ENCODE data around the gene THADA.
"Not testable (repeated sequence)": the region's sequence is repeated elsewhere in the genome, so short reads cannot be mapped to it uniquely, and the experiment has no call there.

The THADA gene

DNA sequence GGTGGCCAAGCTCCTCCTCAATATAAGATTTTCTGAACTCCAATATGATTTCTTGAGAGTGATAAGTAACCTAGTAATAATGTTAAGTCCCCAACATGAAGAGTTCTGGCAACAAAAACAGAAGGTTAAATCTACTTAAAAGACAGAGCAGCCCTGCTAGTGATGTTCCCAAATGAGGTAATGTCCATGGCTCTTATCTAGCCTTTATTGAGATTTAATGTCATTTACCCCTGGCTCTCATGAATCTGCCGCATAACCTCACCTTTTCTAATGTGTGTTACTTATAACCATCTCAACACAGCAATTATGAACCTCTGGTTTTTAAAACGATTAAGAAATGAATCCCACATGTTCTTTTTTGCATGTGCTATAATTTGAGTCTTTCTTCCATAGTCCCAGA is 201.9 kb downstream of the THADA start:
- in situ Hi-C loops (cut with MboI; ENCODE audit: low sequenced_read_pairs), result no loop called here

DNA sequence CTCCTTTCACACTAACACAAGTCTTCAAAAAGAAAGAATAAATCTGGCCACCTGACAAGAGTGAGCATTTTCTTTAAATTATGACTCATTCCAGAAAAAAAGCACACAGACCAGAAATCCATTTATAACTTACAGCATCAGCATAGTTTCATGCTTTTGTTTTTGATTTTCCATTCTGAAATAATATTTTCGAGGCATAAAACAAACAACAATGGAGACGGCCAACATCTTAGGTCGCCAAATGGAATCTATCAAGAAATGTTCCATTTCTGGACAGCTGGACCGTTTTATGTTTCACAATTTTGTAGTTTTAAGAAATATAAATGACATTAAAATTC is 204.0 kb downstream of the THADA start:
- in situ Hi-C loops (cut with MboI; ENCODE audit: low sequenced_read_pairs), result no loop called here

DNA sequence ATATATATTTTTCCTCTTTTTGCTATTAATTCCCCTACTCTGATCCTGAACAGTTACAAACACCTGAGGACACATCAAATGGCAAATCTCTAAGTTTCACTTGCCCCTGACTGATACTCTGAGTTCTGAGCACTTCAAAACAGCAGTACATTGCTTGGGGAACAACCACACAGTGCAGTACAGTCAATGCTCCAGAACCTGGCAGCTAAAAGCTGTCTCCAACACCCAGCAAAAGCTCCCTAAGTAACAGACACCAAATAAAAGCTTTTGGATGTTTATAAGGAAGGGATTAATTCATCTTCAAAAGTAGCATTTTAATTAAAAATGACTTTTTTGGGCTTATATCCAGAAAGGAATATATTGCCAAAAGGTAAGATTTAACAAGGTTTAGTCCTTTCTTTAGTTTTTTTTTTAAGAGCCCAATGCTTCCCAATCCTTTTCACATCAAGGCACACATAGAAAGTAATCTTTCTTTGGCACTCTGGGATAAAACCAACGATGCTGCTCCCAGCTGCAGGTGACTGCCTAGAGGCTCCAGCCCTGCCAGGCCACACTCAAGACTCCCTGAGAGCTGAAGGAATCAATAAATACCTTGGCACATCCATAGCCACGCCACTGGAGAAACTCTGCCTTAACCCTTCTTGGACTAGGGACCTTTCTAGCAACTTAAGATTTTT is 204.5 kb downstream of the THADA start:
- in situ Hi-C loops (cut with MboI; ENCODE audit: low sequenced_read_pairs), result no loop called here

DNA sequence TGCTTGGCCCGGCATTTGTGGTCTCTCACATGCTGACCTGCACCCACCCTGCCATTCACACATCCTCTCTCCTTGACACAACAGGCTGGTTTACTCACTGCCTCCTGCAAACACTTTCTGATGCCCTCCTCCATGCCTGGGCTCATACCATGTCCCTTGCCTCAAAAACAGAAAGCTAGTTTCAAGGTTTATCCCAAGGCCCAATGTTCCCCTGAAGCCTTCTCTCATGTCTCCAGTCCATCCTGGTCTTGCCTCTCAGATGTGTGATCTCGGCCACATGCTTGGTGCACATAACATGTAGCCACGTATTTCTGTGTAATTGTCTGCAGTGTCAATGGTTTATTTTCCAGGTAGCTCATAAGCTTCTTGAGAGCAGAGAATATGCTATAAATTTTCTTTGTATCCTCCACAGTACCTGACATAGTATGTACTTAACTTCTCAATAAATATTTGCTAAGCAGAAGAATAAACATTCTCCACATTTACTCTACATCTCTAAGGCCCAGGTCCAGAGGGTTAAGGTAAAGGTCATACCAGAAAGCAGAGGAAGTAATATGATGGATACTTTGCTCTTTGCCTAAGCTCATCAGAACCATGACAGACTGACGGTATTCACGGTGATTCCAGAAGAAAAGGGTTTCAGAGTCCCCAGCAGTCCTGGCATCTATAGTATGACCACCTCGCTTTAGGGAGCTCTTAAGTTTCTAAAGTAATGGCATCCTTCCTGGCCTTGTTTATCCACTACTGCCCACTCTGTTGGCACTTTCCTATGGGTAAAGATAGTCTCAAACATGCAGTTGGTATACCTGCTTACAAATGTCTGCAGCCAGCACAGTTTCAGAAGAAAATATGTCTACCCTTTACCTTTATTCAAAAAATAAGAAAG is 206.0 kb downstream of the THADA start:
- in situ Hi-C loops (cut with MboI; ENCODE audit: low sequenced_read_pairs), result no loop called here

DNA sequence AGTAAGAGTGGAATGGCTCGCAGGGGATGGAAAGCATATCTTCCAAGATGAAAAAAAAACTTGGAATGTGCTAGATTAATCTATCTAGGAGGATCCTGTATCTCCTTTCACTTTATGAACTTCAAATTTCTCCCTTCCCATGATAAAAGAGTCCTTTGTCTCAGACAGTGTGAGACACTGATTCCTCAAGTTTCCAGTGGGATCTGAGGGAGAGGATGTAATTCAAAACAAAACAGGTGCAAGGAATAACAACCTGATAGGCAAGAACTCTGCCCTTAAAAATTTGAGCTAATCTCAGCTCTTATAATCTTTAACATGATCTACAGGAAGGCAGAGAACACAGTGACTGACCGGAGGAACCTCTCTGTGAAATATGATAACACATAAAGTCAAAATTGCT is 207.5 kb downstream of the THADA start:
- in situ Hi-C loops (cut with MboI; ENCODE audit: low sequenced_read_pairs), result no loop called here

DNA sequence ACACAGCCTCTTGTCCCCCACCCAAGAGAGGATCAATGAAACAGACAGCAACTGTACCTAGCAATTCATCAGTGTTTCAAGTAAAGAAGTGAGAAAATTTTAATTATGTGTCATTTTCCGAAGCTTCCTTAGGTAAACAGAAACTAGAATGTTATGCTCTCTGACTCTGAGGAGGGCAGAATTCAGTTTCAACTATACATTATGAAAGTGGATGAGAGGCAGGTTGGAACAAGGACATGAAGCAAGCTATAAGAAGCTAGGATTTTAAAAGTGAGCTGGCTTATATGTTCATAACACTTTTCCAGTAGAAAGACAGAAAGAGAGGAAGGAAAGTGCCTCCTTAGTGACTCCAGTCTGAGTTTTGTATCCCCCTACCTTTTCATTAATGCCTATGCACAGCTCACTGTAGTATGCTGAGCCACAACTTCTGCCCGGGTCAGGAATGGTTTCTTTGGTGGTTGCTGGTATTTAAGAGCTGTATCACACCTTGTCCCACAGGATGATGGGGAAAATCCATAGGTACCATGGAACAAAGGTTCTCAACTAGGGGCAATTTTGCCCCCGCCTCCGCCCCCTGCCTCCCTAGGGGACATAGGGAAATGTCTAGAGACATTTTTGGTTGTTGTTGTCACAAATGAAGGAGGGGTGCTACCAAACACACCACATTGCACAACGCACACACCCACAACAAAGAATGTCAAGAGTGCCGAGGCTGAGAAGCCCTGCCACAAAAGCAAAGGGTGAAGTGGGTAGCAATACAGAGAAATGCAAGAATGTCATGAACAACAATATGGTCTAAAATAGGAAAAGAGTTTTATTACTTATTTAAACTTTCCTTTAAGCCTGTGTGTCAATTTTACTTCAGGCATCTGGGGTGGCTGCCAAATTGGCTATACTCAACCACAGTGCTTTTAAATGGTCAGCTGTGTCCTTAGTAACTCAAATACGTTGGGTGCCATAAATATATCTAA is 208.5 kb downstream of the THADA start:
- in situ Hi-C loops (cut with MboI; ENCODE audit: low sequenced_read_pairs), result no loop called here

DNA sequence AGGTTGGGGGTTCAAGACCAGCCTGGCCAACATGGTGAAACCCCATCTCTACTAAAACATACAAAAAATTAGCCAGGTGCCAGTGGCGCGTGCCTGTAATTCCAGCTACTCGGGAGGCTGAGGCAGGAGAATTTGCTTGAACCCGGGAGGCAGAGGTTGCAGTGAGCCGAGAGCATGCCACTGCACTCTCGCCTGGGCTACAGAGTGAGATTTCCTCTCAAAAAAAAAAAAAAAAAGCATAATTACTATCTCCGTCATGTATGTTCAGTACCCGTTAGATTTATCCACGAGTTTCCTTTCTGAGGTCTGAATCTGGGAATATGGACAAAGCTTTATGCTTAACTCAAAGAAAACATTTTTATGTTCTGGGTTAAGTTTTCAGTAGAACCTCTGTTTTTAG is 209.2 kb downstream of the THADA start:
- in situ Hi-C loops (cut with MboI; ENCODE audit: low sequenced_read_pairs), result not testable (repeated sequence)

DNA sequence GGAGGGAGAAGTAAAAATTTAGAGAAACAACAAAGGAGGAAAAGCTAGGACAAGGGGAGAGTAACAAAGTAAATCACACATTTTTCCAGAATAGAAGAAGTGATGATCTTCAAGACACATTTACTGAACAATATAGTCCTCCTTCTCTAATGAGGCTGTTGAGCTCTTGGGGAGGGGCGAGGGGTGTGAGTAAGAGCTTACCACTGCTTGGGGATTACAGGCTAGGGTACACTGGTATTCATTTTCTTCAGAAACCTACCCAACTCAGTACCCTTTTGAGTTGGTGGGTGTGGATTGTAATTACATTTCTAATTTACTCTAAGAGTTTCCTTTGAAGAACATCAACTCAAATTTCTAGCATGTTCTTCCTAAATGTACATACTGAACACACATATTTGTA is 211.7 kb downstream of the THADA start:
- in situ Hi-C loops (cut with MboI; ENCODE audit: low sequenced_read_pairs), result no loop called here

DNA sequence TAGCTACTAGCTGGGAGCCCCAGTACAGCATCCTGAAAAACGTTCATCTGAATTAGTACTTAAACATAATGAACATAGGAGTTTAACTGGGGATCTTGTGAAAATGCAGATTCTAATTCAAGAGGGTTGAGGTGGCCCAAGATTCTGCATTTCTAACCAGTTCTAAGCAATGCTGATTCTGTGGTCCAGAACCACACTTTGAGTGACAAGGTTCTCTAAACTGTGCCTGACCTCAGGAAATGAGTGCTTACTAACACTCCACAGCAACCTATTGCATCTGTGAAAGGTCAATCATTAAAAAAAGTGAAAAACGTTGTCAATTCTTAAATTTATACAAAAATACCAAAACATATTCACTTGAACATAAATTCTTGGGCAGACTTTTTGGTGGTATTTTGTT is 212.3 kb downstream of the THADA start:
- in situ Hi-C loops (cut with MboI; ENCODE audit: low sequenced_read_pairs), result no loop called here

DNA sequence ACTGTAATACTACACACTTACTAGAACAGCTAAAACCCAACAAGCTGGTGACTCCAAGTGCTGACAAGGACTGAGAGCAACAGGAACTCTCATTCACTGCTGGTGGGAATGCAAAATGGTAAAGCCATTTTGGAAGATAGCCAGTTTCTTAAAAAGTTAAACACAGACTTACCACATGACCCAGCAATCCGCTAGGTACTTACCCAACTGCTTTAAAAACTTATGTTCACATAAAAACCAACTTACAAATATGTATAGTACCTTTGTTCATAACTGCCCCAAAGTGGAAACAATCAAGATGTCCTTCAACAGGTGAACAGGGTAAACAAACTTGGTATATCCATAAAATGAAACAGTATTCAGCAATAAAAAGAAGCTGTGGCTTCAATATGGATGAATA is 216.3 kb downstream of the THADA start:
- in situ Hi-C loops (cut with MboI; ENCODE audit: low sequenced_read_pairs), result no loop called here

DNA sequence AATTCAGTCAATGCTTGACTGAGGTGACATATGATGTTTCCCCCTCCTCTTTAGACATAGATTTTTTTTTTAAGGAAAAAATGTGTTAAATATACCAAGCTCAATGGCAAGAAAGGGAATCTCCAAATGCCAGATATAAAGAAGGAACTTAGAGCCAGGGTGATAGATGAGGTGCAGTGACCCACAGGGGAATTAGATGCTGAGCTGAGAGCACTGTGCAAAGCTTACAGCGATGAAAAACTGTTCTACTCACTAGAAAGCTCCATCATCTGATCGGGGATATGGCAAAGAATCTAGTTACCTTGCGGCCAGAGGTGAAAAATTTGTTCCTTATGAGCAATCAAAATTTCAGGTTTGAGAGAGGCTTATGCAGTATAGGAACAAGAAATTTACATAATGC is 218.5 kb downstream of the THADA start:
- in situ Hi-C loops (cut with MboI; ENCODE audit: low sequenced_read_pairs), result no loop called here

DNA sequence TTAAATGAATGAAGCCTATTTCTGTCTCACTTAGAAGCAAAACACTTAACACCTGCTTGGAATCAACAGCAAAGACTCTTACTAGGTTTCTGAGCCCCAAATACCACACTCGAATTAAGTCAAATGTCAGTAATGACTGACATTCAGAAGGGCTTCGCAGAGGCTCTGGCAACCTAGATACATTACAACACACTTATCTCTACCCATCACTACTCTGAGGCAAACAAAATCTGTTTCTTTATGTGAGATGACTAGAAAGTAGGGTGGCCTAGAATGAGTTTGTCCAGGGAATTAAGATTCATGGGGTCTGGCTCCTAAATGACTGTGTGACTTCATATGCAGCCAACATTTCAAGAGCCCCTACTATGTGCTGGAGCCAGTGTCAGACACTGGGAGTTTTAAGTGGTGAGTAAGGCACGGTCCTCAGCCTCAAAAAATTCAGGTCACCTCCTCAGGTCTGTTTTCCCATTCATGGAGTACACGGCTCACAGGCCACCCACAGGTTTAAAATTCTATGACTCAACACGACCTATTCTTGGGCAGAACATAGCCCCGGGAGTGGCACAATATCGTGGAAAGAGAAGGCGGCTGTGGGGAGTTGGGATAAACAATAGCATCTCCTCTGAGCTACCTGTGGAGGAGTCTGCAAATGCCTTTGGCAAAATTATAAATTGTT is 219.2 kb downstream of the THADA start:
- in situ Hi-C loops (cut with MboI; ENCODE audit: low sequenced_read_pairs), result no loop called here

DNA sequence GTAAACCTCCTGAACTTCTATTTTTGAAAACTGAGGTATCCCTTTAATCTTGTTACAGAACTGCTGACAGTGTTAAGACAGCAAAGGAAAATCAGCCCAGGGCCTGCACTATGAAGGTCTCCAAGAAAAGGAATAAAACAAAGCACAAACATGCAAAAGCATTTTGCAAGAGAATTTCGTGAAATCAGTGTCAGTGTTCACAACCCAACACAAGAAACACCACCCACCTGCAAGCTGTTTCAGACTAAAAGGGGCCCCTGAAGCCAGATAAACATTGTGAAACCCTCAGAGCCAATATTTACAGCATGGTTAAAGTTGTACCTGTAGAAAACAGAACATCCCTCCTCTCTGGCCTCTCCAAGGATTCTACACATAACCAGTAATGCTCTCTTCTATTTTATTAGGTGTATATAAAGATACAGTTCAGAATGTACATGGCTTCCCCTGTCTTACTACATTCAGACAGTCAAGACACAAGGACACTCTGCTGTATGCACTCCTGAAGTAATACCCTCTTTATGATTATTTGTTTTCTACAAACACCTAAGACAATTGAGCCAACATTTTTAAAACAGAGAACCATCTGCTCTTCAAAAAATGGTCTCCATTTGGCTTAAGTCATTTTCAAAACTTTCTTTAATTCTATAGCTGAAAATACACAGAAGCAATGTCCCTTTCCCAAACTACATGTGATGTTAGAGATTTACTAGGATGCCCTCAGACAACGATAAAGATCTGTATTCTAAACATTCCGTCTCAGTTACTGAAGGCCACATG is 219.9 kb downstream of the THADA start:
- in situ Hi-C loops (cut with MboI; ENCODE audit: low sequenced_read_pairs), result no loop called here

DNA sequence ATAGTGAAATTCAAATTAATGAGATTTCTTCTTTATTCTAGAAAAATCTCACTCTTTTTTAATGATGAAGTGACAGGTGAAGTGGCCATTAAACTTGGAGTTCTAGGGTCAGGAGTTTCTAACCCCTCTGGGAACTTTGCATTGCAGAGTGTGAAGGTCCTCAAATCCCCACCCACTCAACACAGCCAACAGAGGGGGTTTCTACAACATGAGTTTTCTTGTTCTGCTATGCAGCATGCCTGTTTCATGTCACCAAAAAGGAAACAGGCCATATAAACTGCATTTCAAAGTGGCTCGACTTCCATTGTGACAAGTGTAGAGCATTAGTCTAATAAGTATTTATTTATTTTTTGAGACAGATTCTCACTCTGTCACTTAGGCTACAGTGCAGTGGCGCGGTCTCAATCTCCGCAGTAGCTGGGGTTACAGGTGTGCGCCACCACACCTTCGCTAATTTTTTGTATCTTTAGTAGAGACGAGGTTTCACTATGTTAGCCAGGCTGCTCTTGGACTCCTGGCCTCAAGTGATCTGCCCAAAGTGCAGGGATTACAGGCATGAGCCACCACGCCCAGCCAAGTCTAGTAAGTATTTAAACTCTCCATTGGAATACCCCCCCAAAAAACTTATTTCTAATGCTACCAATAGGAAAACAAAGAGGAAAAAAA is 223.3 kb downstream of the THADA start:
- in situ Hi-C loops (cut with MboI; ENCODE audit: low sequenced_read_pairs), result no loop called here

DNA sequence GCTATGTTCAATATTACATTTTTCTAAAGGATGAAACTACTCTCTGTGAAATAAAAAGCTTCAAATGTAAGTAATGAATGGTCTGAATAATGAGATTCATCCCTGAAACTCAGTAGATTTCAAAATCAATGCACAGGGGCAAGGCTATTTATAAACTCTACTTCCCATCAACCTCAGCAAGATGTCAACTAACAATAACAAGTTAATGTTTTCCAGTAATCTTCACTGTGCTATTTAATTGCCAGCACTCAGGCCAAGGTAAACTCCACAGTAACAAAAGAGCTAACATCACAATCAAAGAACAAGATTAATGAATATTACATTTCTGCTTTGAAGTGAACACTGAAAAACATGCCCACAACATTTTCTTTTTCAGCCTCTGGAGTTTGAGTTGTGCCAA is 225.1 kb downstream of the THADA start:
- in situ Hi-C loops (cut with MboI; ENCODE audit: low sequenced_read_pairs), result no loop called here

DNA sequence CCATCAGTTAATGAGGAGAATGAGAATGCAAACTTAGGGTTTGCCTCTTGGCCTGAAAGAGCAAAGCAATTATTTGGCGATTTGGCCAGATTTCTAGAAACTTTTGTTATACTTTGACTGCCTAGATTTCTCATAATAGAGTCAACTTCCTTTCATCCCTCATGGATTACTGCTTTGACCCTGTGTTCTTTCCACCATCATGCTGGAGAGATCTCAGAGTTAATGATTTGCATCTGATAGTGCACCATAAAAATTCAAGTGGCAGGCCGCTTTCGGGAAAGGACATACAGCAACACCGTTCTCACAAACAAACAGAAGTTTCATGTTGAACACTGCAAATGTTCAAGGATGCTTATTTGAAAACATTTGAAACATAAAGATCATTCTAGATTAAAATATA is 225.7 kb downstream of the THADA start:
- in situ Hi-C loops (cut with MboI; ENCODE audit: low sequenced_read_pairs), result no loop called here

DNA sequence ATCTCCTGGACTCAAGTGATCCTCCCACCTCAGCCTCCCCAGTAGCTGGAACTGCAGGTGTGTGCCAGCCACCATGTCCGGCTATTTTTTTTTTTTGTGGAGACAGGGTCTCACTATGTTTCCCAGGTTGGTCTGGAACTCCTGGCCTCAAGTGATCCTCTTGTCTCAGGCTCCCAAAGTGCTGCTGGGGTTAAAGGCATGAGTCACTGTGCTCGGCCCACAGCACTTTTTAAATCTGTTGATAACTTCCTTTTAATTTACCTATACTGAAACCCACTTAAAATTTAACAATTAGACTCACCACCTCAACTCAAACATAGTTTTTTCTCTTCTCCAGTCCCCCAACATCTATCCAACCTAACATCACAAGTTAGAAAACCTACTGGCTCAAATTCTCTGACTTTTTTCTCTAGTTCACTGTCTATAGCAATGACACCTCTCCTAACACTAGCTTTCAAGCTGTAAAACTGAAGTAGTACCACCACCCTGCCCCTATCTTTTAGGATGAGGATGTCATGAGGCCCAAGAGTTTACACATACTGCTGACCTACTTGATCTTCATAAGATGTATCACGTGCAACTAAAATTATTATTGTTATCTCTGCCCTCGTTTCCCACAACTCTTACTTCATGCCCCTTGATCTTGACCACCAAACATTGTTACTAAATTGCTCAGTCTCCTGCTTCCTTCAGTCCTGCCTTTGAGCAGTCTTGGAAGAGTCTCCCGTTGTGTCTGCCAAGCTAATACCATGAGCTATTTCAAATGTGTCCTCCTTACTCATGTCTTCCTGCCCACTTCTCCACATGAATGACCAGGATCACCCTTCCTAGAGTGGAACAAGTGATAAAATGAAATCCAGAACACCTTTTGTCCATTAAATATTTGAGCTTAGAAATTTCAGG is 227.1 kb downstream of the THADA start:
- in situ Hi-C loops (cut with MboI; ENCODE audit: low sequenced_read_pairs), result no loop called here

DNA sequence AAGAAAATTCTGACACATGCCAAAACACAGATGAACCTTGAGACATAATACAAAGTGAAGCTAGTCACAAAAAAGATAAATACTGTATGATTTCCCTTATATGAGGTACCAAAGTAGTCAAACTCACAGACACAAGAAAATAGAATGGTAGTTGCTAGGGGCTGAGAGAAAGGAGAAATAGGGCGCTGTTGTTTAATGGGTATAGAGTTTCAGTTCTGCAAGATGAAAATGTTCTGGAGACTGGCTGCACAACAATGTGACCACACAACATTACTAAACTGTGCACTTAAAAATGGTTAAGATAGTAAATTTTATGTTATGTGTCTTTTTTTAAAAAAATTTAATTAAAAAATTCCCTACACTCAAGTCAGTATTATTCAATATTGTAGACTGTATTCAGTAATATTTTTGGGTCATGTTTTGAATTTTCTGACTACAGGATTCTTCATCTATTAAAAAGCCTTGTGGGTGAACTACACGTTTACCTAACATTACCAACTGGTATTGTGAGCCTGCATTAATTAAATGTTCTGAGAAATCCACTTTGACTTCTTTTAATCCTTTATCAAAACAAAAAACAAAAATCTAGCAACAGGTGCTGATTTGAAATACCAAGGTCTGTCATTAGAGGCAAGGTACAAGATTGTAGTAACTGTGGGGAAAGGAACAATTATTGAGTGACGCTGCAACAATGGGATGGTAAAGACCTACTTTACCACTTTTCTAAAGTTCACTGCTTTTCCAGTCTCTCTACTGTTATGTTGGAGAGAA is 228.6 kb downstream of the THADA start:
- in situ Hi-C loops (cut with MboI; ENCODE audit: low sequenced_read_pairs), result no loop called here
